GM18867 (cell line): Measurements from ENCODE around the gene STARD10.

Experiments
- ATAC-seq: cut with Tn5 transposase; IDR thresholded peaks from one replicate; pipeline ENCODE4 v1.9.1; 2021; ENCODE audit warnings: mild to moderate bottlenecking, moderate library complexity; ENCODE audit not compliant: unreplicated experiment

Gene STARD10

DNA sequence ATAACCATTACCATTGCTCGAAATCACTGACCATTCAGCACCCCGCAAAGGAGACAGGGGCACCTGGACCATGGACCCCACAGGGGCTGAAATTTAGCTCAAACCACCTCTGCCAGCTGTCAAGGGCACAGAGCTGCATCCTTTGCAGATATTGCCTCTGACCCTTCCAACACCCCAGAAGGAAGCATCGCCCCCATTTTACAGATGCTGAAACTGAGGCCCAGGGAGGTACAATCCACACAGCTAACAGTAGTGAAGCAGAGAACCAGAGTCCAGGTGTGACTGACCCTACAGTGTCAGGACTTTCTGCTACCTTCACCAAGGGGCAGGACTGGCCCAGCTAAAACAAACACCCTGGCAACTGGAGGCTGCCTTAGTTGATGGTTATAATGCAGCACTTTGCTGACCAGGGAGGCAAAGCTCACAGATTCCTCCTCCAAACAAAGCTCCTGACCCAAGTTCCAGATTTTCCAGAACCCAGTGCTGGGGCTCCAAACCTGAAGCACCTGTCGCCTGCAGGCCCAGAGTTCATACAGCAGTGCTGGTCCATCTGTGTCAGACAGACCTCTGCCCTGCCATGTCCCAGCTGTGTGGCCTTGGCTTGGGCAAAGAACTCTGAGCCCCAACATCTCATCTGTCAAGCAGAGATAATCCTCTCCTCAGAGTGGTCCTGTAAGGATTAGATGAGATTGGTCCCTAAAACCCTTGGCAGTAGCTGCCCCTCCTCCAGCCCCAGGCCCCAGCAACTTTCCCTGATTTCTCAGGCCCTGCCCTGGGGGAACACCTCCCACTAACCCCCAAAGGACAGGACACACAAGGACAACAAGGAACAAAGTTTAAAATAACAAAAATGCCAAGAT, 26.4 kb downstream of the STARD10 start:
- no peak for ATAC-seq

GRCh38 chr11:72766152-72766902, 27.5 kb downstream of the STARD10 start:
- no peak for ATAC-seq

- no peak for ATAC-seq
Observed at GRCh38 chr11:72764503-72764902, 29.3 kb downstream of the STARD10 start.

DNA sequence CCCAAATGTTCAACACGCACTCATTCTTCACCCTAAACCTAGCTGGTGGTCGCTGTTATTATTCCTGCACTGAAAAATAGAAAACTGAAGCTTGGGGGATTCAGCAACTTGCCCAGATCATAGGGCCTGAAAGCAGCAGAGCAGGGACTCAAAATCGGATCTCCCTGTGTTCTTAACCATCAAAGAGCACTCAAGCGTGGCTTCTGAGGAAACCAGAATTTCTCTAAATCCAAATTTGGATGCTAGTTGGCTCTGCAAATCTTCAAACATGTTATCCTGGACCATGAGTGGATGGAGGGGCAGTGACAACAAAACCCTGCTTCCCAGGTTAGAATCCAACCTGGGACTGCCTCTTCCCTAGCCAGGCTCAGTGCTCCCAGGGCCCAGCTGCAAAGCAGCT, 30.0 kb downstream of the STARD10 start:
- no peak for ATAC-seq

DNA sequence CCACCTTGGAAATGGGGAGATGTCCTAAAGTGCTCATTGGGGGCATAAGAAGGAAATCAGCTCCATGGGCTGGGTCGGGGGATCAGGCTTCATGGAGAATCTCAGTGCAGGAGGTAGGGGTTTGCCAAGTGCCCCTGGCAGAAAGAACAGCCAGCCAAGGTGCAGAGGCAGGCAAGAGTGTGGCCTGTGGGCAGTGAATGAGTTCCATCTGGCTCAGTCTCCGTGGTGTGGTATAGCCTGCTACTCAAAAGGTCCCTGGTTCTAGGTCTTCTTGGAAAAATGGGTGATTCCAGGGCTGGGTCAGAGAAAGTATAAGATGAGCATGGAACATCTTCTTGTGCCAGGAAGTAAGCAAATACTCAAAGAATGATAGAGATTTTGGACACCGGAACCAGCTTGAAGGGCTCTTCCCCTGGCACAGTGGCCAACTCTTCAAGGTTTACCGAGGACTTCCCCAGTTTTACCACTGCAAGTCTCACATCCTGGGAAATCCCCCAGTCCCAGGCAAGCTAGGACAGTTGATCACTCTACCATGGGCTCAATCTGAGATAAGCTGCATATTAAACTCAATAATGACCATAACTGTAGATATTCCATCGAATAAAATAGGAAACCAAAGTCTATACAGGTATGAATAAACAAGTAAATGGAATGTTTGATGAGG, 31.1 kb downstream of the STARD10 start:
- ATAC-seq, result no peak

- ATAC-seq, result no peak
Observed at GRCh38 chr11:72760539-72761405, 33.1 kb downstream of the STARD10 start.

DNA sequence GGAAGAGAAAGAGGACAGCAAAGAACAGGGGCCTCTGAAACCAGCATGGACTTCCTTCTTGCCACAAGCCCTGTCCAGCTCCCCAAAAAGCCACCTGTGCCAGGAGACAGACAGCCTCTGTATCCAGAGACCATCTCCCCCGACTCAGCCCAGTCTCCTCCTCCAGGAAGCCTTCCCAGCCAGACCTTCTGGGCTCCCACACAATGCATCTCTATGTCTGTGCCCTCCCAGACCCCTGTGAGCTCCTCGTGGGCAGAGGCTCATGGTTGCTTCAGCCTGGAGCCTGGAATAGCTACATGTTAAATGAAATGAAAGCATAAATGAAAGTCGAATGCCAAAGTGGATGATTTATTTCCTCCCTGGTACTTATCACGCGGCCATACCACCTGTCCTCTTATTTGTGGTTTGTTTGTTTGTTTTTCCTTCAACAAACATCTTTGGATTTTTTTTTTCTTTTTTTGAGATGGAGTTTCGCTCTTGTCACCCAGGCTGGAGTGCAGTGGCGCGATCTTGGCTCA, 34.3 kb downstream of the STARD10 start:
- ATAC-seq, result no peak

GRCh38 chr11:72758690-72759389, 35.0 kb downstream of the STARD10 start:
- ATAC-seq, result no peak

DNA sequence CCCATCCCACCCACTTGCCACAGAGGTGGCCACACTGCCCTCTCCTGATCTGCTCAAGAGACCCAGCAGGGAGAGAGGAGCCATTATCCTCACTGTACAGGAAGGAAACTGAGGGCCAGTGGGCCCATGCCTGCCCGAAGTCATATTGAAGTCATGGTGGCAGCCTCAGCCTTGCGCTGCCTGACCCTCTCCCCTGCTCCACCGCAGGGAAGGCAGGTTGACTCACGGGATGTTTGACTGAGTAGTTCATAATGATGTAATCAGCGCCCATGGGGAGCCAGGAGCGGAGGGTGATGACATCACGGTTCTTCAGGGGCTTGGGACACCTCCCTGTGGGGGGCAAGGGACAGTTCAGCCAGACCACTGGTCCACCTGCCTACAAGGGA, 35.5 kb downstream of the STARD10 start:
- no peak for ATAC-seq

DNA sequence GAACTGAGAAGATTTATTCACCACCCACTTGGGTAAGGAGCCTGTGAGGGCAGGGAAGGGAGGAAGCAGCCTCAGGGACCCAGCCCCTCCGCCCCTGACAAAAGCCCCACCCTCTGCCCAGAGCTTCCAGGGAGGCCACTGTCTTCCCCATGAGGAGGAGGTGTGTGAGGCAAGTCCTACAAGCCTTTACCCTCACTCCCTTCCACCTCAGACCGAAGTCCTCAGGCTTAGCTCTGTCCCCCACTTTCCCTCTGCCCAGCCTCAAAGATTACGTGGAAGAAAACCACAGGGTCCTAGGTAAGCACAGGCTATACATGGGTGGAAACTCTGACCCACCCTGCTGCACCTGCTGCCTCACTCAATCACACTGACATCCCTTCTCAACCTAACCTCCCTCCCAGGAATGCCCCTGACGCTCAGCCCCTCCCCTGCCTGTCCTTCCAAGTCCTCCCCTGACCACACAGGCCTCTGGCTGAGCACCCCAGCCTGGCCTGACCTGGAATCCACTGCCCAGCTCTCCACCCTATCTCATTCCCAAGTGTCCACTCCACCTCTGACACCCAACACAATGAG, 38.0 kb downstream of the STARD10 start:
- ATAC-seq, result no peak

- ATAC-seq, result no peak
Observed at GRCh38 chr11:72754544-72755155, 39.2 kb downstream of the STARD10 start.

GRCh38 chr11:72754149-72754543, 39.7 kb downstream of the STARD10 start:
- no peak for ATAC-seq

- ATAC-seq, result no peak
Observed at GRCh38 chr11:72753341-72754148, 40.3 kb downstream of the STARD10 start.

GRCh38 chr11:72752088-72752914, 41.5 kb downstream of the STARD10 start, which contains the start of gene ARAP1:
Gene ARAP1, minus strand, starts transcription at chr11:72752408. Its CDS starts 25,280 bp downstream, at chr11:72727128.
- peak; percentile 73 for ATAC-seq

DNA sequence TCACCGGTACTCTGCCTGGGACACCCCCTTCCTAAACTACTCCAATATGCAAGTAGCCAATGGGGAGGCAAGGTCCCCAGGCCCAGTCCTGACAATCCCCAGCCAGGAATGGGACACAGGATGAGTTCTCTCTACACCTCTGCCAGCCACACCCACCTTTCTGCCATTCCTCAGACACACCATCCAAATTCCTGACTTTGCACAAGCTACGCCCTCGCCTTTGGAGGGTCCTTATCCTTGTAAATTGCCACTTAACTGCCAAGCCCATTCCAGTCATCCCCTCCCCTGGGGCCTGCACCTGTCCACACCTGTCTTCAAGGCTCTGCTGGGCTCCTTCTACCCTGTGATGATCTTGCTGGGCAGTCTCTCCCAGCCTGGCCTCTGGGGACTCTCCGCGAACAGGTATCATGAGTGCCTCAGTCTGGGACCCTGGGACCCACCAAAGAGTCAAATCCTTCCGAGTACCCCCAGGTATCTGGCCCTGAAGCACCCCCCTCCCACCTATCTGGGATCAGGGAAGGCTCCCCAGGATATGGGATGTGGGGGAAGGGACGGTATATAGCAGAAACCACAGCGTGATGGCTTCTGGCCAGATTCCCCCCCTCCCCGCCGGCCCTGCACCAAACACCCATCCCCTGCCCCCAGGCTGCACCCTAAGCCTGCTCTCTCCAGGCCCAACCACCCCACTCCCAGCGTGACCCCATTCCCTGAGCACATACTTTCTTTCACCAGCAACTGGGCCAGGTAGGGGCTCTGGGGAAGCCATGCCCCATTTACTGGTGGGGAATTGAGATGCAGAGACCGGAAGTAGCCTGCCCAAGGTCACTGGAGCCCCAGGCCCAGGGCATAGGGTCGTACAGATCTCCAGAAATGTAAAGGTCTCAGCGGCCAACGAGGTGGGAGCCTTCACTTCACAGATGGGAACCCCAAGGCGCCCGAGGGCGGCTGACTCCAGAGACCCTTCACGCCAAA, 42.4 kb downstream of the STARD10 start:
- ATAC-seq, result no peak

DNA sequence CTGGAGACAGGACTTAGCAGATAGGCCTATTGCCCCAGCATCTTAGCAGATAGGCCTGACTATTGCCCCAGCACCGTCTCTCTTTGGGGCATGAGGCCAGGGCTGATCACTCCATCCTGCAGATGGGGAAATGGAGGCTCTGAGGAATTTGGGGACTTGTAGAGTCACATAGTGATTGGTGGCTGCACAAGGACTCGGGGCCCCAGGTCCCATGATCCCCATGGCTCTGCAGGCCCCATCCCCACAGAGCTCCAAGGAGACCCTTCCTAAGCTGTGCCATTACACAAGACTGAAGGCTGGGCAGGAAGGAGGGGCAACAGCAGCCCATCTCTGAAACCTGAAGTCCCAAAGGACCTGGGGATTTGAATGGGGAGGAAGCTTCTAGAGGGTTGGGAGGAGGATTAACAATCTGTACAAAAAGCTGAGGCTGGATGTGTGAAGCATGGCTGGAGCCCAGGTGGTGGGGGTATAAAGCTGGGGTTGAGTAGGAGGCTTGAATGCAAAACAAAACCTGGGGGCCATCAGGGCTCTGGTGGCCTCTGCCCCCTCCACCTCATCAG, 43.2 kb downstream of the STARD10 start:
- no peak for ATAC-seq
